Measurements from ENCODE around the gene SLC22A8.
"Not testable (repeated sequence)": the region's sequence is repeated elsewhere in the genome, so short reads cannot be mapped to it uniquely, and the experiment has no call there.

The SLC22A8 gene

GRCh38 chr11:62985041-62985750, 30.4 kb downstream of the SLC22A8 start:
- DNase-seq: peak; percentile 31

- DNase-seq: peak; percentile 11
These were observed 31.1 kb downstream of the SLC22A8 start, which contains the start of gene SLC22A6 for GRCh38 chr11:62984451-62984991. Gene SLC22A6 (minus strand): TSS chr11:62984967. CDS start chr11:62984690, 277 bp downstream.

GRCh38 chr11:62983536-62984199, 32.0 kb downstream of the SLC22A8 start:
- DNase-seq: no peak

- no peak for DNase-seq
These were observed 33.9 kb downstream of the SLC22A8 start for GRCh38 chr11:62981743-62982142.

- DNase-seq: no peak
These were observed 35.4 kb downstream of the SLC22A8 start for GRCh38 chr11:62980133-62980760.

GRCh38 chr11:62976109-62976508, 39.5 kb downstream of the SLC22A8 start:
- DNase-seq: no peak

- no peak for DNase-seq
These were observed 40.7 kb downstream of the SLC22A8 start for GRCh38 chr11:62974848-62975522.

- DNase-seq: no peak
These were observed 50.1 kb downstream of the SLC22A8 start for GRCh38 chr11:62965574-62965973.

- no peak for DNase-seq
These were observed 53.2 kb downstream of the SLC22A8 start for GRCh38 chr11:62962391-62962790.

- no peak for DNase-seq
These were observed 54.5 kb downstream of the SLC22A8 start for GRCh38 chr11:62961017-62961570.

GRCh38 chr11:62959422-62959980, 56.1 kb downstream of the SLC22A8 start:
- DNase-seq: no peak

GRCh38 chr11:62958547-62959421, 56.9 kb downstream of the SLC22A8 start:
- no peak for DNase-seq

- DNase-seq: no peak
These were observed 58.5 kb downstream of the SLC22A8 start for GRCh38 chr11:62957147-62957546.

GRCh38 chr11:62954478-62954877, 61.2 kb downstream of the SLC22A8 start:
- no peak for DNase-seq

- no peak for DNase-seq
These were observed 61.8 kb downstream of the SLC22A8 start for GRCh38 chr11:62953811-62954210.

- no peak for DNase-seq
These were observed 66.8 kb downstream of the SLC22A8 start for GRCh38 chr11:62948765-62949320.

GRCh38 chr11:62945538-62945937, 70.1 kb downstream of the SLC22A8 start:
- not testable (repeated sequence) for DNase-seq

All from midbrain (tissue), 1 donor.